ENCODE data around the gene NT5M. TPM values are rescaled to one million over a fixed set of nuclear protein-coding genes. Genes with fewer than 3 reads are reported as not detected.
"Not testable (repeated sequence)": the region's sequence is repeated elsewhere in the genome, so short reads cannot be mapped to it uniquely, and the experiment has no call there.

NT5M gene
- total RNA-seq (1 to 10 TPM in 2 of 5 donors, under 1 TPM in 1, not detected in 2; 0.72 to 6.6 (median 2.2) TPM), polyA plus RNA-seq (1 to 10 TPM; 1.5 to 4.4 (median 3.3) TPM)
- long read RNA-seq, donor 1: 0 reads
- long read RNA-seq, donor 2: 0 reads
- long read RNA-seq, donor 3: 0 reads
- long read RNA-seq, donor 4: 0 reads
- long read RNA-seq, donor 5, partial matches to known transcripts: 0 of 2 reads
- long read RNA-seq, donor 5, other reads (novel, unspliced or antisense): 0 of 2 reads
- long read RNA-seq, donor 6, partial matches to known transcripts: 2,377 of 2,378 reads
- long read RNA-seq, donor 6, other reads (novel, unspliced or antisense): 0 of 2,378 reads
- long read RNA-seq, donor 7: 0 reads
- long read RNA-seq, donor 8: 0 reads
- long read RNA-seq, donor 9: 0 reads
- long read RNA-seq, donor 10: 0 reads

DNA sequence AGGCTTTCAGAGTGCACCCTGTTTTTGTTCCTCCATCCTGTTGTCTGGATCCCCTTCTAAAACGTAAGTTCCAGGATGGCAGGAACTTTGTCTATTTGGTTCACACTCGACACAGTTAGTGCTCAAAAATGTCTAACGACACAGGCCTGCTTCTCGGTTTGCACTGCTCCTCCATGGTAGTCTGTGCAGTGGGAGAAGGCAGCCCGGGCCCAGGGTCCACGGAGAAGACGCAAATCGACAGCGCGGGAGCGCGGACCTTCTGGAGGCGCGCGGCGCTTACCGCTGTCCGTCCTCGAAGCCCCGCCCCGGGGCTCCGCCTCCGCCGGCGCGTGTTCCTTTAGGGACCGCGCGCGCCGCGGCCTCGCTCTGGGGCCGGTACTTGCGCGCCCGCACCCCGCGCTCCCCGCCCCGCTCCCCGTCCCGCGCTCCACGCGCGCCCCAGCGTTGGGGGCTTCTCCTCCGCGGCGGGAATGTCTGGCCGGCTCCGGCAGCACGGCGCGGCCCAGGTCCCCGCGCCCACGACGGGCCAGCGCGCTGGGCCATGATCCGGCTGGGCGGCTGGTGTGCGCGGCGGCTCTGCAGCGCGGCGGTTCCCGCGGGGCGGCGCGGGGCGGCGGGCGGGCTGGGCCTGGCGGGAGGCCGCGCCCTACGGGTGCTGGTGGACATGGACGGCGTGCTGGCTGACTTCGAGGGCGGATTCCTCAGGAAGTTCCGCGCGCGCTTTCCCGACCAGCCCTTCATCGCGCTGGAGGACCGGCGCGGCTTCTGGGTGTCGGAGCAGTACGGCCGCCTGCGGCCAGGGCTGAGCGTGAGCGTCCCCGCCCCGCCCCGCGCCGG, at the start of gene NT5M:
TSS of gene NT5M (plus strand) at position 364 of the 837 bp plus-strand sequence. CDS start at position 542, 178 bp downstream.
- peak in 1 of 3 donors; percentile 4 for TF ChIP-seq POLR2AphosphoS5 (IDR thresholded peaks at IDR 0.05)
- TF ChIP-seq, protein P1, sequence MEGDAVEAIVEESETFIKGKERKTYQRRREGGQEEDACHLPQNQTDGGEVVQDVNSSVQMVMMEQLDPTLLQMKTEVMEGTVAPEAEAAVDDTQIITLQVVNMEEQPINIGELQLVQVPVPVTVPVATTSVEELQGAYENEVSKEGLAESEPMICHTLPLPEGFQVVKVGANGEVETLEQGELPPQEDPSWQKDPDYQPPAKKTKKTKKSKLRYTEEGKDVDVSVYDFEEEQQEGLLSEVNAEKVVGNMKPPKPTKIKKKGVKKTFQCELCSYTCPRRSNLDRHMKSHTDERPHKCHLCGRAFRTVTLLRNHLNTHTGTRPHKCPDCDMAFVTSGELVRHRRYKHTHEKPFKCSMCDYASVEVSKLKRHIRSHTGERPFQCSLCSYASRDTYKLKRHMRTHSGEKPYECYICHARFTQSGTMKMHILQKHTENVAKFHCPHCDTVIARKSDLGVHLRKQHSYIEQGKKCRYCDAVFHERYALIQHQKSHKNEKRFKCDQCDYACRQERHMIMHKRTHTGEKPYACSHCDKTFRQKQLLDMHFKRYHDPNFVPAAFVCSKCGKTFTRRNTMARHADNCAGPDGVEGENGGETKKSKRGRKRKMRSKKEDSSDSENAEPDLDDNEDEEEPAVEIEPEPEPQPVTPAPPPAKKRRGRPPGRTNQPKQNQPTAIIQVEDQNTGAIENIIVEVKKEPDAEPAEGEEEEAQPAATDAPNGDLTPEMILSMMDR (IDR thresholded peaks at IDR 0.05): no peak
- intact Hi-C loops (cut with DNase I; ENCODE audit: low total_unique reads): loop anchor here (10.0 kb wide), 1 partner anchor 298 kb away; no protein-coding TSS in a partner anchor
- H3K36me3 ChIP-seq: no peaks in the 10 kb centered on the region
- peaks cover 9 to 38% (median 21%) of the 10 kb centered on the region in 4 donors for H3K4me1 ChIP-seq
- H3K27ac ChIP-seq: peak within 1 kb of the TSS; percentile 66 to 82 (median 72)
- peak within 1 kb of the TSS; percentile 57 to 73 (median 60) for H3K4me3 ChIP-seq
- peak; percentile 79 to 92 for DNase-seq
- no peaks in the 10 kb centered on the region for H3K9me3 ChIP-seq
- no peaks in the 10 kb centered on the region for H3K27me3 ChIP-seq
- 0 to 1% (median 0%) methylated on average over 4 to 107 of the region's 107 CpGs for WGBS, 5 donors

DNA sequence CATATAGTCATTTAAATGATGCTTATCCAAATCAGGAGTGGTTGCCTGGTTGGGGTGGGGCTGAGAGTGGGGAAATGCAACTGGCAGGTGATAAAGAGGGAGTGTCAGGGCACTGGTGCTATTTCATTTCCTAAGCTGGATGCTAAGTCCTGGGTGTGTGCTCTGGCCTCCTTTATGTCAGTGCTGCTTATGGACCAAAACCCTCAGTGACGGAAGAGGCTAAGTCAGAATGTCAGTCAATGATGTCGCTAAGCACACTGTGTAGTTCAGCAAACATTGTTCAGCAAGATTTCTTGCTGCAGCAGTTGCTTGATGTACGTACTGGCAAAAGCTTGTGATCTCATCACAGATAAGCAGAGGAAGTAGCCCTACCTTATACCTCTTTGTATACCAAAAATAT, 49.8 kb upstream of the NT5M start:
- intact Hi-C loops (cut with DNase I; ENCODE audit: low total_unique reads): no loop called here
- WGBS, 5 donors: 57 to 72% (median 68%) methylated on average over 3 of the region's 3 CpGs
- no peak overlapping the region for H3K4me3 ChIP-seq
- H3K27ac ChIP-seq: no peak overlapping the region
- no peaks in the 10 kb centered on the region for H3K27me3 ChIP-seq
- TF ChIP-seq POLR2AphosphoS5 (IDR thresholded peaks at IDR 0.05) (no peak), EP300 (IDR thresholded peaks at IDR 0.05) (no peak), POLR2A (IDR thresholded peaks at IDR 0.05) (no peak)
- TF ChIP-seq, protein P1 (IDR thresholded peaks at IDR 0.05): no peak
- peaks cover 0 to 8% (median 0%) of the 10 kb centered on the region in 4 donors for H3K4me1 ChIP-seq
- DNase-seq: no peak
- H3K36me3 ChIP-seq: peaks cover 46 to 100% (median 100%) of the 10 kb centered on the region in 4 donors
- no peaks in the 10 kb centered on the region for H3K9me3 ChIP-seq

DNA sequence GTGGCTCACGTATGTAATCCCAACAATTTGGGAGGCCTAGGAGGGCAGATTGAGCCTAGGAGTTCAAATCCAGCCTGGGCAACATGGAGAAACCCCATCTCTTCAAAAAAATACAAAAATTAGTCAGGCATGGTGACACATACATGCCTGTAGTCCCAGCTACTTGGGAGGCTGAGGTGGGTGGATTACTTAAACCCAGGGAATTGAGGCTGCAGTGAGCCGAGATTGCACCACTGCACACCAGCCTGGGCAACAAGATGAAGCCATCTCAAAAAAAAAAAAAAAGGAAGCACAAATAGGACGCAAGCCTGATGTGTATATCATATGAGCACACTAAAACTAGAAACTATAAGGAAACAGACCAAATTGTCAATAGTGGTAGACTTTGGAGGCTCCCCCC, 49.1 kb upstream of the NT5M start:
- Histone ChIP-seq H3K36me3 (peaks cover 47 to 100% (median 100%) of the 10 kb centered on the region in 4 donors), H3K9me3 (no peaks in the 10 kb centered on the region), H3K4me3 (no peak overlapping the region), H3K27me3 (no peaks in the 10 kb centered on the region), H3K4me1 (peaks cover 0 to 8% (median 0%) of the 10 kb centered on the region in 4 donors), H3K27ac (no peak overlapping the region)
- no peak for DNase-seq
- TF ChIP-seq POLR2AphosphoS5 (IDR thresholded peaks at IDR 0.05) (no peak), POLR2A (IDR thresholded peaks at IDR 0.05) (no peak), EP300 (IDR thresholded peaks at IDR 0.05) (no peak)
- TF ChIP-seq, protein P1 (IDR thresholded peaks at IDR 0.05): no peak
- 85 to 91% (median 88%) methylated on average over 3 of the region's 3 CpGs for WGBS, 5 donors
- intact Hi-C loops (cut with DNase I; ENCODE audit: low total_unique reads): no loop called here

DNA sequence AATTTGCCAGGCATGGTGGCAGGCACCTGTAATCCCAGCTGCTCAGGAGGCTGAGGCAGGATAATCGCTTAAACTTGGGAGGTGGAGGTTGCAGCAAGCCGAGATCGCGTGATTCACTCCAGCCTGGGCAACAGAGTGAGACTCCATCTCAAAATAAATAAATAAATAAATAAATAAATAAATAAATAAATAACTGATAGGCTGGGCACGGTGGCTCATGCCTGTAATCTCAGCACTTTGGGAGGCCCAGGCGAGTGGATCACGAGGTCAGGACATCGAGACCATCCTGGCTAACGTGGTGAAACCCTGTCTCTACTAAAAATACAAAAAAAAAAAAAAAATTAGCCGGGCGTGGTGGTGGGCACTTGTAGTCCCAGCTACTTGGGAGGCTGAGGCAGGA, 47.5 kb upstream of the NT5M start:
- intact Hi-C loops (cut with DNase I; ENCODE audit: low total_unique reads); H3K4me1 ChIP-seq; H3K9me3 ChIP-seq; H3K27me3 ChIP-seq; DNase-seq; H3K27ac ChIP-seq; H3K4me3 ChIP-seq: not testable (repeated sequence)
- 86 to 94% (median 92%) methylated on average over 10 to 11 of the region's 11 CpGs for WGBS, 5 donors
- peaks cover 62 to 100% (median 100%) of the 10 kb centered on the region in 4 donors for H3K36me3 ChIP-seq
